Measurements from ENCODE around the gene LTF.

- TF ChIP-seq CTCF (IDR thresholded peaks at IDR 0.05; ENCODE audit: low read depth, low read length, poor library complexity, severe bottlenecking) (no peak), EZH2phosphoT487 (IDR thresholded peaks at IDR 0.05; ENCODE audit: borderline replicate concordance, low read length) (no peak)
These were observed 2.6 kb downstream of the LTF start for GRCh38 chr3:46462111-46462510.
